ENCODE results near the gene KDM1B. TPM values are rescaled to one million over a fixed set of nuclear protein-coding genes. Genes with fewer than 3 reads are reported as not detected.
"Not testable (repeated sequence)": the region's sequence is repeated elsewhere in the genome, so short reads cannot be mapped to it uniquely, and the experiment has no call there.

KDM1B gene
- polyA plus RNA-seq, 1 donor, result 20.9 TPM

DNA sequence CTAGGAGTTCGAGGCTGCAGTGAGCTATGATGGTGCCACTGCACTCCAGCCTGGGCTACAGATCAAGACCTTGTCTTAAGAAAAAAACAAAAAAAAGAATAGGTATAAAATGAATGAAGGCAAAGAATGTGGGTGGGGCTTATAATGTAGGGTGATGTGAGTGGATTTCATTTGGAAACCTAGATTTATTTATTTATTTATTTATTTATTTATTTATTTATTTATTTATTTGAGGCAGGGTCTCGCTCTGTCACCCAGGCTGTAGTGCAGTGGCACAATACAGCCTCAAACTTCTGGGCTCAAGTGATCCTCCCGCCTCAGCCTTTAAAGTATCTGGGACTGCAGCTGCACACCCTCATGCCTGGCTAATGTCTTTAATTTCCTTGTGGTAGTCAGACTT lies 3.8 kb upstream of the KDM1B start:
- not testable (repeated sequence) for DNase-seq

DNA sequence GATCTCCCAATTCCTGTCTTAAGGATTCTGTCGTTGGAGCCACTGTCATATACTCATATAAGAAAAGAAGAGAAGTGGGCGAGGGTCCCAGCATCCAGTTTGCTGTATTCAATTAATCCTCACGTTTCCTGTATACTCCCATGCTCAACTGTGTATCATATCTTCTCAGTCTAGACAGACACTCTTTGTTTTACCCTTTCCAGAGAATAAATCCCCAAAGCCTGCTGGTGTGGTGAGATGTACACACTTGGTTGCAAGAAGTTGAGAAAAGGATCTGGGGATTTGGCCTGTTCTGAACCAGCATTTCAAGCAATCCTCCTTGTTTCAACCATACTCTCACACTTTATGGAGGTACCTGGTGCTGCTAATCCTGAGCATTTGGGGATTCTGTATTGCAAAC lies 3.4 kb upstream of the KDM1B start:
- DNase-seq, result no peak

DNA sequence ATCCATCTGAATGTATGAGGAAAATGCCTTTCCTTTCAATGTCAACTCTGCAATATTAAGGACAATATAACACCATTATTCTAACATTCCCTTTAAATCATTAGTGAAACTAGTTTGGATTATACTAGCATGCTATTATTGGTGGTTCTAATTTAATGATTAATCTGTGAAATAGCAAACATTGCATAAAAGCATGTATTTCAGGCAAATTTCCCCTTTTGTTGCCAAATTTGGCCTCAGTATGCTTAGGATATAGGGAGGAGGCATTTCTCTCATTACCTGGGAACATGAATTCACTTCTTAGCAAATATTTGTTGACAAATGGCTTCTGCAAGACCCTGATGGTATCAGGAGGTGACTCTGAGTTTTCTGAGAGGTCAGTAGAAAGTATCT lies 1.9 kb upstream of the KDM1B start:
- DNase-seq, result no peak

DNA sequence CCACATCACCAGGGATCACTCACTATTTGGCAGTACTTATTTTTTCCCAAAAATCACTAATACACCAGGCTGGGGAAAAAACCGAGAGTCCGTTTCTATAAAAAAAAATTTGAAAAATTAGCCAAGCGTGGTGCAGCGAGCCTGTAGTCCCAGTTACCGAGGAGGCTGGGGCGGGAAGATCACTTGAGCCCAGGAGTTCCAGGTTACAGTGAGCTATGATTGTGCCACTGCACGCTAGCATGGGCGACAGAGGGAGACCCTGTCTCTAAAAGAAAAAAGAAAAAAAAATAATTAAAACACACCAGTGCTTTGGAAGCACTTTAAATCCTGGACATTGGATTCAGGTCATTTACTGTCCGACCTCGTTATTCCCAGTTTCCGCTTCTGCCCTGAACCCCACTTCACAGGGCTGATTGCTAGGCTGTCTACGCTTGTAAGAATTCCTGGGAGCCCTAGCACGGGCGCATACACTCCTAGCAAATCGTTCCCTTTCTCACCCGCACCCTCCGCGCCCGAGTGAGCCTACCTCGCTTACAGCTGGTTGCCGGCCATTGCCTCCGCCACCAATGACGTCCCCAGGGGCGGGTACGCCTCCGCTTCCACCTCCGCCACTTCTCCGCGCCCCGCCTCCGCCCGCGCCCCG lies 594 bp upstream of the KDM1B start, which contains the start of gene TPMT:
TSS of gene TPMT (minus strand) at position 571 of the 643 bp plus-strand sequence. CDS start 5,950 bp downstream, outside the sequence.
- DNase-seq, result no peak

DNA sequence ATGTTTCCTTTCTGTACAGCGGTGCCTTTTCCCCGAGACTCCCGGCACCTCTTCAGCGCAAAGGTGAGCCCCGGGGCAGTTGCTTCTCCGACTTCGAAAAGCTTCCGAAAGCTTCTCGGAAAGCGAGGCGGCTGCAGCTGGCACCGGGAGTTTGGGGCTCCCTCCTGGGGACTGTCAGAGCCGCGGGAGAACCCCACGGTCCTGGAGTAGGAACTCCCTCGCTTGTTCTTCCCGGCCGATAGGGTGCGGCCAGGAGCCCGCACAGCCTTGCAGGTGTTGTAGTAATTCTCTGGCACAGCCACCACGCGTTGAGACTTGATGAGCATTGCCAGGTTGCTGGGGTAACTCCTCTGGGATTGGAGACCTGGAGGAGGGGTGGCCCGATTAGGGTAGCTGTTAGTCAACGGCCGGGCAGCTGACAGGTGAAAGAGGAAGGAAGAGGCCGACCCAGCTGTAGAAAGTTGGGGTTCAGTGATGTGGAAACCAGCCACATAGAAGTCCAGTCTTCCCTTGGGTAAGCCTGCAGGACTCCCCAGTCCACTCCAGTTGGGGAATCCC lies 721 bp downstream of the KDM1B start:
- DNase-seq, result peak; percentile 42

DNA sequence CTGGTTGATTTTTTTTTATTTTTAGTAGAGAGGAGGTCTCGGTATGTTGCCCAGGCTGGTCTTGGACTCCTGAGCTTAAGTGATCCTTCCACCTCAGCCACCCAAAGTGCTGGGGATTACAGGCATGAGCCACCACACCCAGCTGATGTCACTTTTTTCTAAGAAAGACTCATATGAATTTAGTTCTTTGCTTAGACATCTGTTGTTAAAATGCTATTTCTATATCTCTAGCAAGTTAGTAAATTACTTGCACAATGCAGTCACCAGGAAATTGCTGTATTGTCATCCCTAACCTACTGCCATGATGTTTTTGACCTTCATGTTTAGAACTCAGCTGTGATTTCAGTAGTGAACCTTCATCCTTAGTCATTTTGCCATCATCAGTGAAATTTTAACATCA lies 5.7 kb downstream of the KDM1B start:
- no peak for DNase-seq

DNA sequence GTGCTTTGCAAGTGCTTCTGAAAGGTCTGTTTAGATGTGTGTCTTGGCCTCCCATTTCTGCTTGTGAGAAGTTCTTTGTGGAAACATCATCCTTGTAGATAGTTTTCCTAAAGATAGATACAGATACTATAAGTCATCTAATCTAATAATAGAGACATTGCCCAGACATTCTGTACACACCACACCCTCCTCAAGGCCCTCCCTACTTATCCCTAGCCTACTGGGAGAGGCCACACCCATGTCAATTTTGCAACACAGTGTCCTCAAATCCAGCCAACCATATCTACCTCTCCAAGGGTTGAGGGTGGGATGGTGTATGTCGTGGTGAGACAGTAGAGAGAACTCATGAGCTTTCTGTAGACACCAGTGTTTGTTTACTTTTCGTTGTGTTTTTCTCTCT lies 6.2 kb downstream of the KDM1B start:
- DNase-seq, result no peak

DNA sequence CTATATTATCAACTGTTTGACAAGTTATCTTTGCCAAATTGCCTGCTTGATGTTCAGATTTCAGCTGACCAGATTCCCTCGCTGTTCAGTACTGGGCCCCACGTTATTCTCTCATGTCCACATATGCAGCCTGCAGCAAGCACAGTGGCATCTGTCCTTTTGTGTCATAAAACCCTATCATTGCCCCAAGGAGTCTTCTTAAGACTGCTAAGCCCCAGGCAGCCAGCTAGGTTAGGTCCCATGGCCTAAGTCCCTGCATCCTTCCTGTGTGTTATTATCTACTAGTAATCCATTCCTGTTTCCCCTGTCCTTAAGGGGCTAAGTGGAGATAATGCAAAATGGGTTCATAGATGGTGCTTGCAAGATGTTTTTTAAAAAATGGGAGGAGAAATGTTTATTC lies 7.2 kb downstream of the KDM1B start:
- DNase-seq, result no peak

DNA sequence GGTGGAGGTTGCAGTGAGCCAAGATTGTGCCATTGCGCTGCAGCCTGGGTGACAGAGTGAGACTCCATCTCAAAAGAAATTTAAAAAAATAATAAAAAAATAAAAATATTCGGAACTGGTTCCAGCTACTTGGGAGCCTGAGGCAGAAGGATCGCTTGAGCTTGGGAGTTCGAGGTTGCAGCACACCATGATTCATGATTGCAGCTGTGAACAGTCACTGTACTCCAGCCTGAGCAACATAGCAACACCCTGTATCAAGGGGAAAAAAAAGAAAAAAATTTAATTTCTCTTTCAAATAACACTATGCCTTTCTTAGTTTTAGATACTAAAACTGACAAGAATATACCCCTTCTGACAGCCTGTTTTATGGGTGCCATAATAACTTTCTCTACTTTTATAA lies 10.5 kb downstream of the KDM1B start:
- no peak for DNase-seq

DNA sequence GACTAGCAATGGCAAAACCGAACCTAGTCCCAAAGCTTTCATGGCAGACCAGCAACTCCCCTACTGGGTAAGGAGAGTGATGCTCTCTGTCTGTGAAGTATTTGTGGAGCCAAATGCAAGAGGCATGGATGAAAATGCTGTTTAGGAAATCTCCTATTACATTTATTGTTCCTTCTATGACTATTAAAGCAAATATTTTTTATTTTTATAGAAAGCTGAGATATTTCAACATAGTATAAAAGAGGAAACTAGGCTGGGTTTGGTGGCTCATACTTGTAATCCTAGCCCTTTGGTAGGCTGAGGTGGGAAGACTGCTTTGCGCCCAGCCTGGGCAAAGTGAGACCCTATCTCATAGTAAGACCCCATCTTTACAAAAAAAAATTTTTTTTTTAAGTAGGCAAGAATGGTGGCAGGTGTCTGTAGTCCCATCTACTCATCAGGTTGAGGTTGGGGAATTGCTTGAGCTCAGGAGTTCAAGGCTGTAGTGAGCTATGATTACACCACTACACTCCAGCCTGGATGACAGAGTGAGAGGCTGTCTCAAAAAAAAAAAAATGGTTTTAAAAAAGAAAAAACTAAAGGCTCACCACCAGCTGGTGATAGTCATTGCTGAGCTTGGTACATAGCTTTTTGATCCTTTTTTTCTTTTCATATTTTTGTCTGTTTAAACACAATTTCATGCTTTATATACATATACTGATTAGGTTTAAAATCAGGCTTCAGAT lies 11.3 kb downstream of the KDM1B start:
- no peak for DNase-seq

DNA sequence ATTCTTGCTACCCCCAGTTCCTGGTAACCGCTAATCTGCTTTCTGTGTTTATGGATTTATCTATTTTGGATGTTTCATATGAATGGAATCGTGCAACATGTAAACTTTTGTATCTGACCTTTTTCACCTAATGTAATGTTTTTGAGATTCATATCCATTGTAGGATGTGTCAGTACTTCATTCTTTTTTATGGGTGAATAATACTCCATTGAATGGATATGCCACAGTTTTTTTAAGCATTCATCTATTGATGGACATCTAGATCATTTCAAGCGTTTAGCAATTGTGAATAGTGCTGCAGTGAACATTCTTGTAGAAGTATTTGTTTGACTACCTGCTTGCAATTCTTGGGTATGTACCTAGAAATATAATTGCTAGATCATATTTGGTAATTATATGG lies 13.0 kb downstream of the KDM1B start:
- DNase-seq, result no peak

DNA sequence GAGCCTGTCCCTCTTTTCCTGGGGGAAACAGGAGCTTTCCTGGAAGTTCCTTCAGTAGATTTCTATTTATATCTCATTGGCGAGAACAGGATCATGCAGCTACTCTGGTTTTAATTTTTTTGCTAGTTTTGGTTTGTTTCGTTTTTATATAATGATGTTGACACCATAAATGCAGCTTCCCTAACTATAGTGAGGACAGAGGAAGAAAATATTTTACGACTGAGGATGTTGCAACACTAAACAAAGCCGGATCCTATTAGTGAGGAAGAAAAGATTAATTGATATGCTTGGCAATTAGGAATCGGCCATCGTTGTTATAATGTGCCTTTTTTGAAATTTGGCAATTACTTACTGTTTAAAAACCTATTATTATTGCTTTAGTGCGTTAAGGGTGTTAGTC lies 16.6 kb downstream of the KDM1B start:
- no peak for DNase-seq

DNA sequence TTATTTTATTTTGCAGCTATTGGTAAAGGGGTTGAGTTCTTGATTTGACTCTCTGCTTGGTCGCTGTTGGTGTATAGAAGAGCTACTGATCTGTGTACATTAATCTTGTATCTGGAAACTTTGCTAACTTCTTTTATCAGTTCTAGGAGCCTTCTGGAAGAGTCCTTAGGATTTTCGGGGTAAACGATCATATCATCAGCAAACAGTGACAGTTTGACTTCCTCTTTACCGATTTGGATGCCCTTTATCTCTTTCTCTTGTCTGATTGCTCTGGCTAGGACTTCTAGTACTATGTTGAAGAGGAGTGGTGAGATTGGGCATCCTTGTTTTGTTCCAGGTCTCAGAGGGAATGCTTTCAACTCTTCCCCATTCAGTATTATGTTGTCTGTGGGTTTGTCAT lies 21.0 kb downstream of the KDM1B start:
- not testable (repeated sequence) for DNase-seq

DNA sequence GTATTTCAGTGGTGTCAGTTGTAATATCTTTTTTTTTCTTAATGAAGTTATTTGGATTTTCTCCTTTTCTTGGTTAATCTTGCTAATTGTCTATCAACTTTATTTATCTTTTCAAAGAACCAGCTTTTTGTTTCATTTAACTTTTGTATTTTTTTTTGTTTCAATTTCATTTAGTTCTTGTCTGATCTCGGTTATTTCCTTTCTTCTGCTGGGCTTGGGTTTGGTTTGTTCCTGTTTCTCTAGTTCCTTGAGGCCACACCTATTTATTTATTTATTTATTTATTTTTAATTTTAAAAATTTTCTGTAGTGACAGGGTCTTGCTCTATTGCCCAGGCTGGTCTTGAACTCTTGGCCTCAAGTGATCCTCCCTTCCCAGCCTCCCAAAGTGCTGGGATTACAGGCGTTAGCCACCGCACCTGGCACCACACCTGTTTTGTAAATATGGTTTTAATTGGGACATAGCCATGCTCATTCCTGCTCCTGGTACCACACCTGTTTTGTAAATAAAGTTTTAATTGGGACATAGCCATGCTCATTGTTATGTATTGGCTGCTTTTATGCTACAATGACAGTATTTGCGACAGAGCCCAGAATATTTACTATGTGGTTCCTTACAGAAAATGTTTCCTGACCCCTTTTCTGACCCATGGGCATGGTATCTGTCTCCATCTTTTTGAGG lies 22.2 kb downstream of the KDM1B start:
- no peak for DNase-seq

DNA sequence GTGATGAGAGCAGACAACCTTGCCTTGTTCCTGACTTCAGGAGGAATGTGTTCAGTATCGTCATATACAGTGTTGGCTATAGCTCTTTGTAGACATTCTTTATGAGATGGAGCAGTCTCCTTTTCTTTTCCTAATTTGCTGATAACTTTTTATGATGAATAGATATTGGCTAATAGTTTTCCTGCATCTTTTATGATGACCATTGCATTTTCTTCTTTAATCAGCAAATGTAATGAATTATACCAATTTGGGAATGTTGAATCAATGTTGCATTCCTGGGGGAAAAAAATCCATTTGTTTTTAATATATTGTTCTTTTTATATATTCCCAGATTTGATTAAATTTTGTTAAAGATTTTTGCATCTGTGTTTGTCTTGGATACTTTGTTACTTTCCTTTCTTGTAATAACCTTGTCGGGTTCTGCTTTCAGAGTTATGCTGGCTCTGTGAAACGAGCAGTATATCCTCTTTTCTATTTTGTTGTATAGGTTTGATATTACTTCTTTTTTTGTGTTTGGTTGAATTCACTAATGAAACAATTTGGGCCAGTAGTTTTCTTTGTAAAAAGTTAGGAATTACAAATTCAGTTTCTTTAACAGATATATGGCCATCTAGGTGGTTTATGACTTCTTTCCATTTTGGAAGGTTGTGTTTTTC lies 23.9 kb downstream of the KDM1B start:
- DNase-seq, result no peak

DNA sequence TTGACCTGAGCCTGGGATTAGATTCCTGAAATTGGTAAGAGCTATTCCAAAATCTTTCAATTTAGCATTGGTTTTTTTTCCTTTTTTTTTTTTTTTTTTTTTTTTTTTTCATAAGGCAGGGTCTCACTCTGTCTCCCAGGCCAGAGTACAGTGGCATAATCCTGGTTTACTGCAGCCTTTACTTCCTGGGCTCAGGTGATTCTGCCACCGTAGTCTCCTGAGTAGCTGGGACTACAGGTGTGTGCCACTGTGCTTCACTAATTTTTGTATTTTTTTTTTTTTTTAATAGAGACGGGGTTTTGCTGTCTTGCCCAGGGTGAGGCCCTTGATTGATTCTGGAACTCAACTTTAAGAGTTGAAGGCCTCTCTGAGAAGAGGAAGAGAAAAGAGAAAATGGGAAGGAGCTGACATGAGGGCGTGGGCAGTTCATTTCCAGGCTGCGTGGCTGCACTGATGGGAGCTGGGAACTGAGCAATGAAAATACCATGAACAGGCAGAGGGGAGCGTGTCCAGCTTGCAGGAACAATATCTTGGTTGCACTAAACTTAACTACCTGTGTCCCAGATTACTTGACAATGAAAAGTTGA lies 24.6 kb downstream of the KDM1B start:
- DNase-seq, result no peak

DNA sequence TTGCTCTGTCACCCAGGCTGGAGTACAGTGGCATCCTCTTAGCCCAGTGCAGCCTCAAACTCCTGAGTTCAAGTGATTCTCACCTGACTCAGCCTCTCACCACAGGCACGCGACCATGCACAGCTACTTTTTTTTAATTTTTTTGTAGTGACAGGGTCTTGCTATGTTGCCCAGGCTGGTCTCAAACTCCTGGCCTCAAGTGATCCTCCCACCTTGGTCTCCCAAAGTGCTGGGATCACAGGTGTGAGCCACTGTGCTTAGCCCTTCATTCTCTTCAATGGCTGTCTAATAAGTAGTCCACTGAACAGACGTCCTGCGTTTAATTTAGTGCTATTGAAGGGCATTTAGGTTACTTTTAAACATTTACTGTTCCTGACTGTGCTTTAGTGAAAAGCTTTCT lies 27.3 kb downstream of the KDM1B start:
- no peak for DNase-seq

DNA sequence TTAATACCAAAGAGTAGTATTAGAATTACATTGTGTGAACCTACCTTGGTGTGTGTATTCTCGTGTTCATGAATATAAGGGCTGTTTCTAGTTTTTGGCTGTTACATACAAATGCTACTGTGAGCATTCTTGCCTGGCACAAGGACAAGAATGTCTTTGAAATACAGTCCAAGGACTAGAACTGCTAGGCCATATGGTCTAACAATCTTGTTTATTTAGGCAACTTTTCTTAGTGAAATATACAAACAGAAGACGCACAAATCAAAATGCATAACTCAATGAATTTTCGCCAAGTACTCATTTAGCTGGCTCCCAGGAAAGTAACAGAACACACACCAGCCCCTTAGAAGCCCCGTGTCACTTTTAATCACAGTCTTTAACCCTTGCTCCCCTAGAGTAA lies 28.5 kb downstream of the KDM1B start:
- peak; percentile 21 for DNase-seq

DNA sequence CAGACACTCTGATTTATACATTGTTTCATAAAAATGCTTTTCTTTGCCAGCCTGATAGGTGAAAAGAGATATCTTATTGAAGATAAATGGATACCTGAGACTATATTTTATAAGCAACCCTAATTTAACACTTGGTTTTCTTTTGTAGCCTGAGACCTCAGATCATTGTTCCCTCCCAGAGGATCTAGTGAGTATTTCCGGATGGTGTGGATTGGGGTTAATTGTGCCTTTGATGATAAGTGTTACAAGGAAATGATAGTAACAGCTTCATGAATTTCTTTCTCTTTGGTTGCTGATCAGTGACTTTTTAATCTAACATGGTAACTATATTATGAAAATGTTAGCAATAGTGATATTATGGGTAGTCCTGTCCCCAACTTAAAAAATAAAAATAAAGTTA lies 30.4 kb downstream of the KDM1B start:
- no peak for DNase-seq

DNA sequence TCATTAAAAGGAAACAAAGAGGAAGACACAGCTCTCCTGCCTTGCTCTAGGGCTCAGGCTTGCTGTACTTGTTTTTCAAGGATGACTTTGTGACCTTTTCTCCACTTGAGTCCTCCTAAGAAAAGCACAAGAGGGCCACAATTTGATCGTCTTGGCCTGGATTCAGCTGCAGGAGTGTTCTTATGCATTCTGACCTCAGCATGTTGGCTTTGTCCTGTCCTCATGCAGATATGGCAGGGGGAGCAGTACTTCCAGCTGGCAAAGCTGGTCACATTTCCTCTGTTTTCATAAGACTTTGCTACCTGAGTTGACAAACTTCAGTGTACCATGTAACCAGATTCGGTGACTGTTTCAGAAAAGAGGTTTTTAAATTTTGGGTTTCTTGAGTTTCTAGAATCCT lies 30.8 kb downstream of the KDM1B start:
- peak; percentile 7 for DNase-seq

DNA sequence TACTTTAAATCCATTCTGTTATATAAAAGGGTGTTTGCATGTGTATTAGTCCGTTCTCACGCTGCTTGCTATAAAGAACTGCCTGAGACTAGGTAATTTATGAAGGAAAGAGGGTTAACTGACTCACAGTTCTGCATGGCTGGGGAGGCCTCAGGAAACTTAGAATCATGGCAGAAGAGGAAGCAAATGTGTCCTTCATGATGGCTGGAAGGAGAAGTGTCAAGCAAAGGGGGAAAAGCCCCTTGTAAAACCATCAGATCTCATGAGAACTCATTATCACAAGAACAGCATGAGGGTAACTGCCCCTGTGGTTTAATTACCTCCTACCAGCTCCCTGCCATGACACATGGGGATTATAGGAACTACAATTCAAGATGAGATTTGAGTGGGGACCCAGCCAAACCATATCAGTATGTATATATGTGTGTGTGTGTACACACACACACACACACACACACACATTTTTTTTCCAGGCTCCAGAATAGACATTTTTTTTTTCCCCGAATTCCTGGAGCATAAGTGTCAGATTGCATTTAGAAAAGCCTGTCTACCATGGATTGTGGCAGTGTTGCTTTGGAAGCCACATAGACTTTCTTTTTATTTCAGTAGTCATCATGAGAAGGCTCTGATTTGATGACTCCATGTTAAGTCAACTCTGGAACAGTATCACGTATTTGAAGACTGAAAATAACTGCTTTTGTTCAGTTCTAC lies 31.5 kb downstream of the KDM1B start:
- no peak for DNase-seq

DNA sequence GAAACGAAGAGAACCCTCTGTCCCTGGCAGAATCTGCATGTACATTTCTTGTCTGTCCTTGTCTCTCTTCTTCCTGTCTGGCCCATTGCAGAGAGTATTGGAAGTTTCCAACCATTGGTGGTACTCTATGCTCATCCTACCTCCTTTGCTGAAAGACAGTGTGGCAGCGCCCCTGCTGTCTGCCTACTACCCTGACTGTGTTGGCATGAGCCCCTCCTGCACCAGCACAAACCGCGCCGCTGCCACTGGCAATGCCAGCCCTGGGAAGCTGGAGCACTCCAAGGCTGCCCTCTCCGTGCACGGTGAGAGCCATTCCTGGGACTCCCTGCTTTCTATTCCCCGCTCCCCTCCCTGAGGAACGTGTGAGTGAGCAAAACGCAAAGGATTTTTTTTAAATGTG lies 32.5 kb downstream of the KDM1B start:
- no peak for DNase-seq
